B cell (primary cell): ENCODE measurements around the gene WRNIP1. TPM values are rescaled to one million over a fixed set of nuclear protein-coding genes. Genes with fewer than 3 reads are reported as not detected.
A peak's percentile ranks its signal among the peaks of the same experiment; 100 is the strongest.

Experiments used
- ATAC-seq: fragments of 200-7000 bp; cut with Tn5 transposase; one replicate; pipeline ENCODE4 v1.10.0; 2021; ENCODE audit warnings: low read depth, mild to moderate bottlenecking, moderate number of reproducible peaks, moderate library complexity
- CTCF ChIA-PET: fragments of 350-600 bp; sonication (Branson Sonifier 250); formaldehyde crosslinking; loops from one replicate; lab custom pipeline; 2021; ENCODE audit warnings: antibody characterized with exemption, inconsistent platforms; lab: Charles Lee
- POLR2A ChIA-PET: fragments of 350-600 bp; sonication (Branson Sonifier 250); formaldehyde crosslinking; loops from one replicate; lab custom pipeline; 2021; ENCODE audit warnings: antibody characterized with exemption; lab: Charles Lee
- DNase-seq: peaks from one replicate; pipeline ENCODE4 v3.0.0; 2013
- H2AFZ ChIP-seq: 2 replicates; pipeline ENCODE4 v1.6.1; 2012; ENCODE audit warnings: mild to moderate bottlenecking, low read depth, low read length; ENCODE audit not compliant: insufficient read depth, poor library complexity, severe bottlenecking
- H3K27ac ChIP-seq, 2 donors: 1 replicate in 1 of 2; 2 replicates in 1 of 2; pipeline ENCODE4 v1.5.1; 2012 to 2013; ENCODE audit warnings: low read length in 2 of 2, mild to moderate bottlenecking in 2 of 2, moderate library complexity in 1 of 2
- H3K27me3 ChIP-seq, 4 experiments: fragments of 200-600 bp in 1 of 4; sonication (generic) in 1 of 4; replicated peaks in 1 of 4; 1 replicate in 2 of 4; 2 replicates in 2 of 4; pipeline versions ENCODE4 v1.6.1 to v1.7.0; 2013 to 2016; ENCODE audit warnings: low read length in 3 of 4, mild to moderate bottlenecking in 2 of 4, mixed read lengths in 1 of 4, moderate library complexity in 1 of 4; ENCODE audit not compliant: insufficient read depth in 4 of 4, control insufficient read depth in 3 of 4; ENCODE audit errors: control extremely low read depth in 1 of 4
- H3K36me3 ChIP-seq, 2 experiments: replicated peaks in 1 of 2; 1 replicate in 1 of 2; 2 replicates in 1 of 2; pipeline versions ENCODE4 v1.6.1 to v1.7.1; 2013; ENCODE audit warnings: low read length in 1 of 2; ENCODE audit not compliant: insufficient read depth in 2 of 2, control insufficient read depth in 1 of 2; ENCODE audit errors: control extremely low read depth in 1 of 2, extremely low read depth in 1 of 2
- H3K4me1 ChIP-seq, 2 donors: fragments of 200-600 bp in 1 of 2; sonication (generic) in 1 of 2; 1 replicate in 1 of 2; 2 replicates in 1 of 2; pipeline versions ENCODE4 v1.5.1 to v1.6.1; 2013 to 2017; ENCODE audit warnings: low read length in 2 of 2; ENCODE audit not compliant: control insufficient read depth in 2 of 2, insufficient read depth in 2 of 2
- H3K4me2 ChIP-seq: replicated peaks from 2 replicates; pipeline ENCODE3; 2012; ENCODE audit warnings: mild to moderate bottlenecking, low read depth, low read length; ENCODE audit not compliant: poor library complexity, severe bottlenecking
- H3K4me3 ChIP-seq, 5 experiments: fragments of 200-600 bp in 1 of 5; sonication (generic) in 1 of 5; 1 replicate in 3 of 5; 2 replicates in 2 of 5; pipeline versions ENCODE4 v1.5.1 to v1.7.0; 2011 to 2016; ENCODE audit warnings: low read length in 4 of 5, mild to moderate bottlenecking in 4 of 5, low read depth in 2 of 5, control low read depth in 1 of 5, moderate library complexity in 1 of 5; ENCODE audit not compliant: insufficient read depth in 1 of 5; ENCODE audit errors: control extremely low read depth in 1 of 5, extremely low read depth in 1 of 5
- H3K79me2 ChIP-seq: fragments of 200-600 bp; sonication (generic); one replicate; pipeline ENCODE4 v1.6.0; 2016; ENCODE audit warnings: low read length; ENCODE audit not compliant: control insufficient read depth, insufficient read depth
- H3K9ac ChIP-seq: fragments of 200-600 bp; sonication (generic); 2 replicates; pipeline ENCODE4 v1.6.1; 2017; ENCODE audit warnings: mild to moderate bottlenecking, low read length, moderate library complexity
- H3K9me3 ChIP-seq, 3 donors: one replicate each; pipeline versions ENCODE4 v1.6.1 to v1.7.1; 2013; ENCODE audit warnings: low read length in 2 of 3; ENCODE audit not compliant: control insufficient read depth in 2 of 3, insufficient read depth in 1 of 3; ENCODE audit errors: control extremely low read depth in 1 of 3
- H4K20me1 ChIP-seq: 2 replicates; pipeline ENCODE4 v1.6.0; 2012; ENCODE audit warnings: mild to moderate bottlenecking, low read length; ENCODE audit not compliant: insufficient read depth, control insufficient read depth, poor library complexity, severe bottlenecking
- H3K27ac Mint-ChIP-seq: one replicate; pipeline ENCODE4 v1.8.0; 2021; ENCODE audit warnings: mixed read lengths
- H3K27me3 Mint-ChIP-seq: one replicate; pipeline ENCODE4 v1.8.0; 2021; ENCODE audit warnings: mixed read lengths
- H3K4me1 Mint-ChIP-seq: one replicate; pipeline ENCODE4 v1.8.0; 2021; ENCODE audit warnings: mixed read lengths
- H3K4me3 Mint-ChIP-seq: one replicate; pipeline ENCODE4 v1.8.0; 2021; ENCODE audit warnings: mixed read lengths
- H3K9me3 Mint-ChIP-seq: one replicate; pipeline ENCODE4 v1.8.0; 2022; ENCODE audit warnings: mixed read lengths; ENCODE audit not compliant: insufficient read depth
- CTCF ChIP-seq: fragments of 200-600 bp; IDR thresholded peaks from one replicate; pipeline ENCODE4 v1.8.0; 2022; ENCODE audit warnings: antibody characterized with exemption, mild to moderate bottlenecking
- EZH2 ChIP-seq: IDR thresholded peaks from 2 replicates; pipeline ENCODE4 v1.6.1; 2012; ENCODE audit warnings: borderline replicate concordance, low read depth, mild to moderate bottlenecking, moderate library complexity, low read length; ENCODE audit not compliant: insufficient read depth, poor library complexity, severe bottlenecking
- WGBS: methylation state at CpG from one replicate; pipeline ENCODE4 v1.1.5; 2013; ENCODE audit warnings: missing lambda C conversion rate; ENCODE audit not compliant: insufficient coverage; 5-methylcytosine and 5-hydroxymethylcytosine counted together
- intact Hi-C: fragments of 100-400 bp; cut with micrococcal nuclease; formaldehyde crosslinking; loops from one replicate; pipeline ENCODE4 v1.10.0; 2022
- polyA plus RNA-seq: library from polyadenylated mRNA; depleted of rRNA; stranded (reverse); fragments of >200 nt; gene quantifications from 2 replicates; pipeline ENCODE4 v1.2.3, GENCODE V29; 2012
- total RNA-seq, 2 donors: library from RNA; stranded (reverse); fragments of 120-200 nt in 1 of 2; gene quantifications; 1 replicate in 1 of 2; 2 replicates in 1 of 2; pipeline versions ENCODE4 v1.2.3 to v1.2.4, GENCODE V29; 2013 to 2022

The WRNIP1 gene
- total and polyA plus RNA-seq, 2 donors (not counting 1 experiment from before 2014, with no cell fraction given) = 32.6 to 35.2 TPM

- no peak for ATAC-seq
- ChIA-PET CTCF (interaction anchor here (0.7 to 4.8 kb wide), 15 partner anchors 15 to 392 kb away, joined by 3 to 24 read pairs (median 4); partner anchors contain the start of gene MYLK4), POLR2A (interaction anchor here (0.6 to 1.6 kb wide), 6 partner anchors 75 to 298 kb away, joined by 3 to 11 read pairs (median 4); partner anchors contain the start of genes NQO2 and SERPINB1)
- under 1% methylated on average over 87 of the region's 91 CpGs for whole genome bisulfite sequencing
- peak overlapping the region; percentile 98 for H3K4me3 Mint-ChIP-seq
- H3K4me1 Mint-ChIP-seq = peaks cover 47% of the 10 kb centered on the region
- peak overlapping the region; percentile 90 for H3K27ac Mint-ChIP-seq
- H3K79me2 ChIP-seq = peaks cover 50% of the 10 kb centered on the region
- H3K4me1 ChIP-seq = peaks cover 25 to 33% of the 10 kb centered on the region in 2 donors
- intact Hi-C loops = loop anchor here (1.0 to 10.0 kb wide), 6 partner anchors 25 to 1369 kb away; partner anchors contain the start of genes BPHL, ECI2, PSMG4 and SERPINB1
- no peaks in the 10 kb centered on the region for H3K27me3 Mint-ChIP-seq
- no peaks in the 10 kb centered on the region for H3K9me3 Mint-ChIP-seq
- peak overlapping the region; percentile 56 to 90 (median 66) for H3K4me3 ChIP-seq
- peaks cover 0 to 11% of the 10 kb centered on the region in 2 experiments for H3K36me3 ChIP-seq
- no peaks in the 10 kb centered on the region for H3K27me3 ChIP-seq
- peaks cover 0 to 12% (median 2%) of the 10 kb centered on the region in 3 donors for H3K9me3 ChIP-seq
- H2AFZ ChIP-seq = peak overlapping the region; percentile 78
- peaks cover 39% of the 10 kb centered on the region for H4K20me1 ChIP-seq
- H3K9ac ChIP-seq = peak overlapping the region; percentile 77
- TF ChIP-seq EZH2 = no peak
- no peak for TF ChIP-seq CTCF
- peak overlapping the region; percentile 96 for H3K4me2 ChIP-seq
- DNase-seq = peak; percentile 66
- H3K27ac ChIP-seq = peak overlapping the region in 1 of 2 donors; percentile 67
Observed at GRCh38 chr6:2765896-2766766, 938 bp downstream of the WRNIP1 start.
